Neuron (in vitro differentiated cells): ENCODE data around the gene GUCY1A1.

Source experiments
- H2AFZ ChIP-seq: one replicate; pipeline ENCODE4 v1.6.1; 2013; ENCODE audit warnings: low read depth, mild to moderate bottlenecking, inconsistent platforms, low read length, moderate library complexity
- H3K27me3 ChIP-seq: one replicate; pipeline ENCODE4 v1.6.1; 2013; ENCODE audit warnings: low read length; ENCODE audit not compliant: insufficient read depth
- H3K36me3 ChIP-seq: one replicate; pipeline ENCODE4 v1.6.1; 2013; ENCODE audit warnings: low read length; ENCODE audit not compliant: insufficient read depth
- H3K4me1 ChIP-seq: one replicate; pipeline ENCODE4 v1.6.1; 2013; ENCODE audit warnings: low read length; ENCODE audit not compliant: insufficient read depth
- H3K4me3 ChIP-seq: 2 replicates; pipeline ENCODE4 v1.5.1; 2013; ENCODE audit warnings: mild to moderate bottlenecking, low read length, moderate library complexity
- H3K9me3 ChIP-seq: one replicate; pipeline ENCODE4 v1.6.1; 2013; ENCODE audit warnings: low read length

GUCY1A1 gene

GRCh38 chr4:155666344-155667221 is at the start of gene GUCY1A1:
Gene GUCY1A1 (plus strand): TSS chr4:155666848. CDS start chr4:155696868, 30,020 bp downstream.
- Histone ChIP-seq H2AFZ (peak within 1 kb of the TSS; percentile 47), H3K4me3 (peak within 1 kb of the TSS; percentile 43), H3K4me1 (peaks cover 18% of the 10 kb centered on the region), H3K36me3 (no peaks in the 10 kb centered on the region), H3K9me3 (no peaks in the 10 kb centered on the region), H3K27me3 (peaks cover 50% of the 10 kb centered on the region)

GRCh38 chr4:155617296-155617695 is 49.4 kb upstream of the GUCY1A1 start:
- H3K4me1 ChIP-seq = no peaks in the 10 kb centered on the region
- H3K36me3 ChIP-seq = no peaks in the 10 kb centered on the region
- H3K27me3 ChIP-seq = no peaks in the 10 kb centered on the region
- H2AFZ ChIP-seq = no peak overlapping the region
- H3K9me3 ChIP-seq = no peaks in the 10 kb centered on the region
- H3K4me3 ChIP-seq = no peak overlapping the region

GRCh38 chr4:155618183-155618838 is 48.3 kb upstream of the GUCY1A1 start:
- Histone ChIP-seq H3K27me3 (no peaks in the 10 kb centered on the region), H3K9me3 (no peaks in the 10 kb centered on the region), H3K4me3 (no peak overlapping the region), H3K4me1 (no peaks in the 10 kb centered on the region), H3K36me3 (no peaks in the 10 kb centered on the region), H2AFZ (no peak overlapping the region)

- Histone ChIP-seq H3K9me3 (no peaks in the 10 kb centered on the region), H2AFZ (no peak overlapping the region), H3K27me3 (no peaks in the 10 kb centered on the region), H3K4me1 (no peaks in the 10 kb centered on the region), H3K4me3 (no peak overlapping the region), H3K36me3 (no peaks in the 10 kb centered on the region)
Observed at GRCh38 chr4:155620637-155621036, 46.0 kb upstream of the GUCY1A1 start.

GRCh38 chr4:155624478-155624877 is 42.2 kb upstream of the GUCY1A1 start:
- H3K4me1 ChIP-seq = peaks cover 3% of the 10 kb centered on the region
- no peaks in the 10 kb centered on the region for H3K9me3 ChIP-seq
- no peaks in the 10 kb centered on the region for H3K27me3 ChIP-seq
- H2AFZ ChIP-seq = no peak overlapping the region
- H3K4me3 ChIP-seq = no peak overlapping the region
- no peaks in the 10 kb centered on the region for H3K36me3 ChIP-seq

GRCh38 chr4:155626561-155626960 is 40.1 kb upstream of the GUCY1A1 start:
- Histone ChIP-seq H2AFZ (no peak overlapping the region), H3K4me3 (no peak overlapping the region), H3K27me3 (no peaks in the 10 kb centered on the region), H3K4me1 (peaks cover 3% of the 10 kb centered on the region), H3K9me3 (no peaks in the 10 kb centered on the region), H3K36me3 (no peaks in the 10 kb centered on the region)

GRCh38 chr4:155629183-155629825 is 37.3 kb upstream of the GUCY1A1 start:
- peaks cover 3% of the 10 kb centered on the region for H3K4me1 ChIP-seq
- no peaks in the 10 kb centered on the region for H3K36me3 ChIP-seq
- H3K4me3 ChIP-seq = no peak overlapping the region
- no peaks in the 10 kb centered on the region for H3K9me3 ChIP-seq
- no peaks in the 10 kb centered on the region for H3K27me3 ChIP-seq
- H2AFZ ChIP-seq = no peak overlapping the region

GRCh38 chr4:155629956-155630355 is 36.7 kb upstream of the GUCY1A1 start:
- H2AFZ ChIP-seq = no peak overlapping the region
- no peak overlapping the region for H3K4me3 ChIP-seq
- H3K36me3 ChIP-seq = no peaks in the 10 kb centered on the region
- H3K27me3 ChIP-seq = no peaks in the 10 kb centered on the region
- H3K9me3 ChIP-seq = no peaks in the 10 kb centered on the region
- peaks cover 3% of the 10 kb centered on the region for H3K4me1 ChIP-seq

- Histone ChIP-seq H3K36me3 (no peaks in the 10 kb centered on the region), H3K4me3 (no peak overlapping the region), H3K4me1 (peaks cover 3% of the 10 kb centered on the region), H3K27me3 (no peaks in the 10 kb centered on the region), H2AFZ (no peak overlapping the region), H3K9me3 (no peaks in the 10 kb centered on the region)
Observed at GRCh38 chr4:155632310-155632840, 34.3 kb upstream of the GUCY1A1 start.

- Histone ChIP-seq H3K4me3 (no peak overlapping the region), H3K27me3 (no peaks in the 10 kb centered on the region), H3K4me1 (peaks cover 6% of the 10 kb centered on the region), H3K36me3 (no peaks in the 10 kb centered on the region), H3K9me3 (no peaks in the 10 kb centered on the region), H2AFZ (no peak overlapping the region)
Observed at GRCh38 chr4:155638195-155638965, 28.3 kb upstream of the GUCY1A1 start.

- Histone ChIP-seq H3K4me3 (no peak overlapping the region), H3K9me3 (no peaks in the 10 kb centered on the region), H3K36me3 (no peaks in the 10 kb centered on the region), H3K4me1 (peaks cover 6% of the 10 kb centered on the region), H2AFZ (no peak overlapping the region), H3K27me3 (no peaks in the 10 kb centered on the region)
Observed at GRCh38 chr4:155639704-155640523, 26.7 kb upstream of the GUCY1A1 start.

GRCh38 chr4:155640751-155641150 is 25.9 kb upstream of the GUCY1A1 start:
- no peak overlapping the region for H3K4me3 ChIP-seq
- H3K27me3 ChIP-seq = no peaks in the 10 kb centered on the region
- H2AFZ ChIP-seq = no peak overlapping the region
- H3K36me3 ChIP-seq = no peaks in the 10 kb centered on the region
- H3K9me3 ChIP-seq = no peaks in the 10 kb centered on the region
- H3K4me1 ChIP-seq = peaks cover 6% of the 10 kb centered on the region
